Measurements from ENCODE around the gene DGCR2. TPM values are rescaled to one million over a fixed set of nuclear protein-coding genes. Genes with fewer than 3 reads are reported as not detected.

Gene DGCR2
- total RNA-seq, 1 experiment from 2014 or later: 41.1 TPM

GRCh38 chr22:19082101-19082500 lies 40.1 kb downstream of the DGCR2 start:
- Histone ChIP-seq H3K27ac (ENCODE audit: low read depth, low read length, poor library complexity, severe bottlenecking) (no peak overlapping the region), H3K27me3 (replicated peaks; ENCODE audit: insufficient read depth, low read depth, low read length, poor library complexity) (no peaks in the 10 kb centered on the region), H3K36me3 (ENCODE audit: insufficient read depth, low read length, poor library complexity, severe bottlenecking) (peaks cover 9% of the 10 kb centered on the region), H3K4me1 (ENCODE audit: insufficient read depth, low read length, poor library complexity, severe bottlenecking) (peaks cover 21% of the 10 kb centered on the region), H3K9me3 (ENCODE audit: low read depth, low read length, poor library complexity, severe bottlenecking) (no peaks in the 10 kb centered on the region), H3K4me3 (ENCODE audit: low read depth, low read length, poor library complexity, severe bottlenecking) (no peak overlapping the region)
- no peak for DNase-seq (ENCODE audit: low spot score)
- ChIA-PET POLR2A (ENCODE audit: low non-redundant PET) (no interaction called here), CTCF (no interaction called here)
- TF ChIP-seq CTCF (conservative IDR thresholded peaks at IDR 0.05; ENCODE audit: low read depth, low read length) (no peak), EZH2 (IDR thresholded peaks at IDR 0.05; ENCODE audit: borderline replicate concordance, low read depth, low read length, poor library complexity, severe bottlenecking) (no peak)
- intact Hi-C loops (cut with micrococcal nuclease; ENCODE audit: unreplicated experiment): no loop called here
- no TSS peak for BruUV-seq (replicated peaks)

GRCh38 chr22:19081351-19081750 lies 40.9 kb downstream of the DGCR2 start:
- BruUV-seq (replicated peaks): no TSS peak
- H3K4me3 ChIP-seq (ENCODE audit: low read depth, low read length, poor library complexity, severe bottlenecking): no peak overlapping the region
- H3K27ac ChIP-seq (ENCODE audit: low read depth, low read length, poor library complexity, severe bottlenecking): no peak overlapping the region
- H3K4me1 ChIP-seq (ENCODE audit: insufficient read depth, low read length, poor library complexity, severe bottlenecking): peaks cover 19% of the 10 kb centered on the region
- POLR2A ChIA-PET (ENCODE audit: low non-redundant PET): interaction anchor here (0.6 kb wide), 1 partner anchor 23 kb away, joined by 3 read pairs; no protein-coding TSS in a partner anchor
- no peak for DNase-seq (ENCODE audit: low spot score)
- H3K9me3 ChIP-seq (ENCODE audit: low read depth, low read length, poor library complexity, severe bottlenecking): no peaks in the 10 kb centered on the region
- peaks cover 9% of the 10 kb centered on the region for H3K36me3 ChIP-seq (ENCODE audit: insufficient read depth, low read length, poor library complexity, severe bottlenecking)
- CTCF ChIA-PET: no interaction called here
- no peaks in the 10 kb centered on the region for H3K27me3 ChIP-seq (replicated peaks; ENCODE audit: insufficient read depth, low read depth, low read length, poor library complexity)
- TF ChIP-seq EZH2 (IDR thresholded peaks at IDR 0.05; ENCODE audit: borderline replicate concordance, low read depth, low read length, poor library complexity, severe bottlenecking) (no peak), CTCF (conservative IDR thresholded peaks at IDR 0.05; ENCODE audit: low read depth, low read length) (no peak)
- intact Hi-C loops (cut with micrococcal nuclease; ENCODE audit: unreplicated experiment): no loop called here

GRCh38 chr22:19080853-19081252 lies 41.4 kb downstream of the DGCR2 start:
- Histone ChIP-seq H3K27ac (ENCODE audit: low read depth, low read length, poor library complexity, severe bottlenecking) (no peak overlapping the region), H3K9me3 (ENCODE audit: low read depth, low read length, poor library complexity, severe bottlenecking) (no peaks in the 10 kb centered on the region), H3K4me1 (ENCODE audit: insufficient read depth, low read length, poor library complexity, severe bottlenecking) (peaks cover 14% of the 10 kb centered on the region), H3K4me3 (ENCODE audit: low read depth, low read length, poor library complexity, severe bottlenecking) (no peak overlapping the region), H3K27me3 (replicated peaks; ENCODE audit: insufficient read depth, low read depth, low read length, poor library complexity) (no peaks in the 10 kb centered on the region), H3K36me3 (ENCODE audit: insufficient read depth, low read length, poor library complexity, severe bottlenecking) (peaks cover 9% of the 10 kb centered on the region)
- no peak for DNase-seq (ENCODE audit: low spot score)
- ChIA-PET CTCF (no interaction called here), POLR2A (ENCODE audit: low non-redundant PET) (no interaction called here)
- BruUV-seq (replicated peaks): no TSS peak
- intact Hi-C loops (cut with micrococcal nuclease; ENCODE audit: unreplicated experiment): no loop called here
- TF ChIP-seq CTCF (conservative IDR thresholded peaks at IDR 0.05; ENCODE audit: low read depth, low read length) (no peak), EZH2 (IDR thresholded peaks at IDR 0.05; ENCODE audit: borderline replicate concordance, low read depth, low read length, poor library complexity, severe bottlenecking) (no peak)
